K562 (cell line): ENCODE measurements around the gene INVS. TPM values are rescaled to one million over a fixed set of nuclear protein-coding genes. Genes with fewer than 3 reads are reported as not detected.

Experiments
- ATAC-seq: fragments of 200-7000 bp; cut with Tn5 transposase; 3 replicates; pipeline ENCODE4 v1.9.1; 2020; ENCODE audit warnings: moderate library complexity
- BruUV-seq: library from RNA; stranded (reverse); fragments of 400-500 nt; replicated peaks from 2 replicates; lab custom pipeline; 2021; lab: Mats Ljungman, UMichigan
- CTCF ChIA-PET: fragments of 300-600 bp; formaldehyde crosslinking; extraction: SDS; loops from one replicate; lab custom pipeline; 2021; ENCODE audit warnings: low intra/inter-chr PET ratio; lab: Yijun Ruan, JAX
- POLR2A ChIA-PET: fragments of 300-600, 350-650 bp; sonication (Branson Sonifier 250); formaldehyde crosslinking; extraction: SDS; loops from one replicate; lab custom pipeline; 2021; ENCODE audit warnings: antibody characterized with exemption, inconsistent platforms; lab: Yijun Ruan, JAX
- DNase-seq, 4 experiments: peaks; one replicate each; pipeline versions ENCODE4 v3.0.0 to v3.0.0-alpha.2; 2011 to 2018; ENCODE audit warnings: low spot score in 3 of 4, mixed read lengths in 3 of 4; ENCODE audit errors: extremely low read depth in 1 of 4
- FAIRE-seq: peaks from 2 replicates; lab custom pipeline; 2011; peaks lifted over from hg19 to GRCh38; lab: Jason Lieb, UNC
- H2AFZ ChIP-seq: 2 replicates; pipeline ENCODE4 v1.6.0; 2011; ENCODE audit warnings: low read depth, low read length, control low read depth, inconsistent platforms
- H3K27ac ChIP-seq: fragments of 200-600 bp; 3 replicates; pipeline ENCODE4 v1.8.0; 2011; ENCODE audit warnings: low read depth, mild to moderate bottlenecking, control low read depth, inconsistent platforms, low read length, moderate library complexity, mixed read lengths; ENCODE audit errors: extremely low read depth
- H3K27me3 ChIP-seq, 2 experiments: fragments of 300-600 bp in 1 of 2; 2 replicates in 1 of 2; 3 replicates in 1 of 2; pipeline versions ENCODE4 v1.6.0 to v1.8.0; 2011; ENCODE audit warnings: inconsistent platforms in 2 of 2, low read length in 2 of 2, mild to moderate bottlenecking in 1 of 2, mixed read lengths in 1 of 2, moderate library complexity in 1 of 2; ENCODE audit not compliant: control insufficient read depth in 2 of 2, insufficient read depth in 2 of 2
- H3K36me3 ChIP-seq: fragments of 300-600 bp; 3 replicates; pipeline ENCODE4 v1.8.0; 2011; ENCODE audit warnings: mild to moderate bottlenecking, low read length, inconsistent platforms; ENCODE audit not compliant: control insufficient read depth, insufficient read depth
- H3K4me1 ChIP-seq, 2 experiments: fragments of 200-600 bp in 1 of 2; replicated peaks in 1 of 2; 2 replicates in 1 of 2; 3 replicates in 1 of 2; pipeline versions ENCODE4 v1.5.1 to v1.8.0; 2011; ENCODE audit warnings: inconsistent platforms in 2 of 2, low read length in 2 of 2, mild to moderate bottlenecking in 1 of 2, mixed read lengths in 1 of 2, moderate library complexity in 1 of 2; ENCODE audit not compliant: control insufficient read depth in 2 of 2, insufficient read depth in 2 of 2
- H3K4me2 ChIP-seq: 2 replicates; pipeline ENCODE4 v1.6.1; 2011; ENCODE audit warnings: low read length, control low read depth, inconsistent platforms, mixed read lengths; ENCODE audit not compliant: insufficient read depth
- H3K4me3 ChIP-seq: fragments of 200-600 bp; sonication (generic), shearing (Covaris generic); 2 replicates; pipeline ENCODE4 v1.5.1; 2016; ENCODE audit warnings: control low read depth, inconsistent platforms
- H3K79me2 ChIP-seq: fragments of 200-600 bp; 3 replicates; pipeline ENCODE4 v1.8.0; 2011; ENCODE audit warnings: low read length, inconsistent platforms; ENCODE audit not compliant: control insufficient read depth, insufficient read depth
- H3K9ac ChIP-seq, 2 experiments: 2 replicates each; pipeline versions ENCODE4 v1.6.0 to v1.6.1; 2011; ENCODE audit warnings: low read depth in 2 of 2, low read length in 2 of 2, control low read depth in 1 of 2, inconsistent platforms in 1 of 2, mild to moderate bottlenecking in 1 of 2, mixed read lengths in 1 of 2; ENCODE audit not compliant: insufficient read depth in 1 of 2
- H3K9me1 ChIP-seq: one replicate; pipeline ENCODE4 v1.6.0; 2011; ENCODE audit warnings: inconsistent platforms, mild to moderate bottlenecking, low read length, moderate library complexity; ENCODE audit not compliant: control insufficient read depth, insufficient read depth
- H3K9me3 ChIP-seq: replicated peaks from 2 replicates; pipeline ENCODE4 v1.5.1; 2011; ENCODE audit warnings: low read depth, low read length, inconsistent platforms; ENCODE audit not compliant: control insufficient read depth, insufficient read depth
- H4K20me1 ChIP-seq: replicated peaks from 2 replicates; pipeline ENCODE4 v1.6.1; 2011; ENCODE audit warnings: low read length, inconsistent platforms, mixed read lengths; ENCODE audit not compliant: control insufficient read depth, insufficient read depth
- TAF1 ChIP-seq: IDR thresholded peaks from 2 replicates; pipeline ENCODE4 v1.6.1; 2011; ENCODE audit warnings: mild to moderate bottlenecking, low read length, moderate library complexity; ENCODE audit not compliant: insufficient read depth, control insufficient read depth, severe bottlenecking; ENCODE audit errors: extremely low read depth
- ZFX ChIP-seq: sonication (generic); formaldehyde crosslinking; IDR thresholded peaks from 2 replicates; pipeline ENCODE4 v1.8.0; 2022; ENCODE audit warnings: mild to moderate bottlenecking, missing genetic modification reagents, moderate library complexity
- ZNF79 ChIP-seq: fragments of 250-450 bp; sonication (Bioruptor Pico); IDR thresholded peaks from 2 replicates; pipeline ENCODE4 v1.4.0; 2020; ENCODE audit warnings: low read depth, mild to moderate bottlenecking, moderate library complexity
- WGBS: fragments of 100-300 bp; shearing (Covaris generic); methylation state at CpG from one replicate; pipeline ENCODE4 v1.1.6; 2016; ENCODE audit warnings: low coverage, mixed read lengths; ENCODE audit not compliant: insufficient coverage; ENCODE audit errors: missing lambda C conversion rate; 5-methylcytosine and 5-hydroxymethylcytosine counted together
- in situ Hi-C: fragments of 300-500 bp; cut with MboI; formaldehyde crosslinking; loops from 4 replicates; pipeline ENCODE4 v1.15.0; 2018; ENCODE audit warnings: inconsistent platforms, mixed read lengths
- intact Hi-C: fragments of 100-400 bp; cut with micrococcal nuclease; formaldehyde crosslinking; loops from 2 replicates; pipeline ENCODE4 v1.14.2; 2022
- polyA plus RNA-seq, 8 experiments: library from polyadenylated mRNA; depleted of rRNA in 4 of 8; stranded (reverse) in 5 of 8; unstranded in 3 of 8; fragments of >200 nt; fragmentation: Nextera tagmentation in 2 of 8; fragmentation: Illumina TruSeq in 1 of 8; extraction: Ambion mirVana in 2 of 8; extraction: Trizol in 1 of 8; gene quantifications; 2 replicates each; pipeline versions ENCODE4 v1.2.1 to v1.2.3, GENCODE V29; 2011 to 2014; ENCODE audit warnings: inconsistent platforms in 1 of 8, missing spikeins in 1 of 8
- total RNA-seq, 7 experiments: library from RNA; depleted of rRNA in 6 of 7; stranded (reverse); fragments of >200 nt in 6 of 7; fragmentation: Illumina TruSeq in 2 of 7; extraction: Trizol in 2 of 7; gene quantifications; 2 replicates each; pipeline versions ENCODE4 v1.2.1 to v1.2.3, GENCODE V29; 2011 to 2021; ENCODE audit warnings: low replicate concordance in 1 of 7
- TF ChIP-seq, protein P1 (sequence below): IDR thresholded peaks from 2 replicates; pipeline ENCODE4 v1.6.1; 2014; ENCODE audit warnings: antibody characterized with exemption

Gene INVS
- total and polyA plus RNA-seq, 9 of the 15 experiments (the other 6 are each of a cell fraction or from before 2014, with no cell fraction given) = 0.77 to 18.5 (median 10.0) TPM

DNA sequence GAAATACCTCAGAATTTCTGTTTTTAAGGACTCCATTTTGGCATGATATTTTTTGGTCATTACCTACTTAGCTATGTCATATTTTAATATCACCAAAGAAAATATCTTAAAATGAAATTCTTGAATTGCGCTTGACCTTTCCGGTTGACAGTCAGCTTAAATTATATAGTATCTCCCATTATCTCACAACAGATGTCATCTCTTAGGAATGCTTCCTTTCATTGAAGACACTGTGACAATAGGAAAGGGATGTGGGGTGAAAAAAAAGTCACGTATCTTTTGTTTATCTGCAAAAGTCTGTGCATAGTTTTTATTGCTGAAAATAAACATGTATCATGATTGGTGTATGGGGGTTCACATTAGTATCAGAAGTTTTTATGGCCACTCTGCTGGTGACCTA lies 105.8 kb downstream of the INVS start:
- intact Hi-C loops (no loop called here), in situ Hi-C loops (no loop called here)
- Histone ChIP-seq H3K9ac (no peak overlapping the region), H3K4me2 (no peak overlapping the region), H3K9me3 (no peaks in the 10 kb centered on the region), H3K27ac (no peak overlapping the region), H3K79me2 (no peaks in the 10 kb centered on the region), H4K20me1 (no peaks in the 10 kb centered on the region), H3K27me3 (no peaks in the 10 kb centered on the region), H3K9me1 (no peaks in the 10 kb centered on the region), H3K4me1 (no peaks in the 10 kb centered on the region), H3K36me3 (no peaks in the 10 kb centered on the region), H3K4me3 (no peak overlapping the region), H2AFZ (no peak overlapping the region)
- FAIRE-seq (no peak), ATAC-seq (no peak), DNase-seq (no peak)
- BruUV-seq = no TSS peak
- TF ChIP-seq ZFX (CRISPR knock-in tag) (no peak), TAF1 (no peak), ZNF79 (CRISPR knock-in tag) (no peak)
- TF ChIP-seq, protein P1, sequence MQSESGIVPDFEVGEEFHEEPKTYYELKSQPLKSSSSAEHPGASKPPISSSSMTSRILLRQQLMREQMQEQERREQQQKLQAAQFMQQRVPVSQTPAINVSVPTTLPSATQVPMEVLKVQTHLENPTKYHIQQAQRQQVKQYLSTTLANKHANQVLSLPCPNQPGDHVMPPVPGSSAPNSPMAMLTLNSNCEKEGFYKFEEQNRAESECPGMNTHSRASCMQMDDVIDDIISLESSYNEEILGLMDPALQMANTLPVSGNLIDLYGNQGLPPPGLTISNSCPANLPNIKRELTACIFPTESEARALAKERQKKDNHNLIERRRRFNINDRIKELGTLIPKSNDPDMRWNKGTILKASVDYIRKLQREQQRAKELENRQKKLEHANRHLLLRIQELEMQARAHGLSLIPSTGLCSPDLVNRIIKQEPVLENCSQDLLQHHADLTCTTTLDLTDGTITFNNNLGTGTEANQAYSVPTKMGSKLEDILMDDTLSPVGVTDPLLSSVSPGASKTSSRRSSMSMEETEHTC = no peak
- CTCF ChIA-PET = no interaction called here
- 66% methylated on average over 3 of the region's 3 CpGs for WGBS
- POLR2A ChIA-PET = interaction anchor here (0.6 to 1.0 kb wide), 2 partner anchors 7 to 815 kb away, joined by 3 read pairs; no protein-coding TSS in a partner anchor
